ENCODE measurements around the gene SLC51A.
A peak's percentile ranks its signal among the peaks of the same experiment; 100 is the strongest.

SLC51A gene

DNA sequence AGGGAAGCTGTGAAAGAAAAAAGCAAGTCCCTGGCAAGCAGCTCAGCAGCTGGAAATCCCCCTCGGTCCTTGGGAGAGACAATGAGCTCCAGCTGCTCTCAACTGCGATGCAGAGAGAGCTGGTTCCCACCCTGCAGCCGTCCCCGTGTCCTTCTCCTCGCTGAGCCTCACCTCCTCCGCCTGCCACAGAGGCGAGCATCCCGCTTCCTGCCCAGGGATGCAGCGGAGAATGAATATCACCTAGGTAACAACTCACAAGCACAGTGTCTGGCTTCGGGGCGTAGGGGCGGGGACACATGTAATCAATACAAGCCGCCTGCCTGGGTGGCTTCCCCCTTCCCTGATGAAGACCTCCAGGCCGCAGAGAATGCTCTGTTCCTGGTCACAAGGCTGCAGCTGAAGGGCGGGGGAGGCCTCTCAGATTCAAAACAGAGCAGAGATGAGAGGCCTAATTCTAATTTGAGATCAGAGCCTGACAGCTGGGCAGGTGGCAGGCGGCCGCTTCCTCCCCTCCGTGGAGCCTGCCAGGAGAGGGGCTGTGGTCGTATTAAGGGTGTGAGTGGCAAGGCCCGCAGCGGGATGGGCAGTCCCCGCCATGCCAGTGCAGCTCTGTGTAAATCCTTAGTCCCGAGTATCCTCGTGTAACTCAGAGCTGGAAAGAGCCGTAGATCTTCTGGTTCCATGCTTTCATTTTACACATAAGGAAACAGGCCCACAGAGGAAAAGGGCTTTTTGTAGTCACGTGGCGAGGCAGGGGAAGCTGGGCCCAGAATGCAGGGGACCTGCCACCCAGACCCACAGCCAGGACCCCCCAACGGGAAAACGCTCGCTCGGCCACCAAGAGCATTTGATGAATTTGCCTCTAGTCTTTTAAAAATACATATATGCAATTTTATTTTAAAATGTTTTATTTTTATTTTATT lies 29.4 kb upstream of the SLC51A start:
- peaks cover 16% of the 10 kb centered on the region for H3K4me1 Mint-ChIP-seq
- H3K9me3 Mint-ChIP-seq, result no peaks in the 10 kb centered on the region
- no peak overlapping the region for H3K27ac Mint-ChIP-seq
- H3K4me3 Mint-ChIP-seq, result no peak overlapping the region
- H3K36me3 Mint-ChIP-seq, result no peaks in the 10 kb centered on the region
- H3K27me3 Mint-ChIP-seq, result no peaks in the 10 kb centered on the region

DNA sequence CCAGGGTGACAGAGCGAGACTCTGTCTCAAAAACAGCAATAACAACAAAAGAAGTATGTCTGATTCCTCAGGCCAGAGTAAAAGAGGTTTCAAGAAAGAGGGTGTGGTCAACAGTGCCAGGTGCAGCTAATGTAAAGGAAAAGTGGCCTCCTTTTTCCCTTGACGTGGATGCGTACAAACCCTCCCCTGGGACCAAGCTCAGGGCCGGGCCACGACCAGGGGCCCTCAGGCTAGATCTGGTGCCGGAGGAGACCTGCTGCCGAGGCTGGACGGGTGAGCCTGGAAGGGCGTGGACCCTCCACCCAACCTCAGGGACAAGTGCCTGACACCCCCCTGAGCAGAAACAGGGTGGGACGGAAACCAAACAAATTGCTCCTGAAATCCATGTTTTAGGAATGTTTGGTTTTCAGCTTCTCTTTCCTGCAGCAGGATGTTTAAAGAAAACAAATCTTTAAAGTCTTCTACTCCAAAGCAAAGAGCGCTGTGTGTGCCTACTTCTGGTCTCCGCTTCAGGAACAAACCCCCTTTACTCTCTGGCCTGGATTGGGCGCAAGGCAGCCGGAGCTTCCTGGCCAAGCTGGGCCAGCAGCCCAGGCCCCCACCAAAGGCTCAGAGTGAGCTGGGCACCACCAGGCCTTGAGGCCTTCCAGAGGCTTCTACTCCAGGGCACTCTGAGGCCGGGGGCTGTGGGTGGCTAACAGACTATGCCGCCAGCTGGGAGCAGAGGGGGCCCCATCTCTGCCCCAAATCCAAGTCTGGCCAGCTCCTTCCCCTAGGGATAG lies 26.6 kb upstream of the SLC51A start:
- Mint-ChIP-seq H3K9me3 (no peaks in the 10 kb centered on the region), H3K27ac (no peak overlapping the region), H3K27me3 (no peaks in the 10 kb centered on the region), H3K36me3 (no peaks in the 10 kb centered on the region), H3K4me3 (no peak overlapping the region), H3K4me1 (peaks cover 23% of the 10 kb centered on the region)

DNA sequence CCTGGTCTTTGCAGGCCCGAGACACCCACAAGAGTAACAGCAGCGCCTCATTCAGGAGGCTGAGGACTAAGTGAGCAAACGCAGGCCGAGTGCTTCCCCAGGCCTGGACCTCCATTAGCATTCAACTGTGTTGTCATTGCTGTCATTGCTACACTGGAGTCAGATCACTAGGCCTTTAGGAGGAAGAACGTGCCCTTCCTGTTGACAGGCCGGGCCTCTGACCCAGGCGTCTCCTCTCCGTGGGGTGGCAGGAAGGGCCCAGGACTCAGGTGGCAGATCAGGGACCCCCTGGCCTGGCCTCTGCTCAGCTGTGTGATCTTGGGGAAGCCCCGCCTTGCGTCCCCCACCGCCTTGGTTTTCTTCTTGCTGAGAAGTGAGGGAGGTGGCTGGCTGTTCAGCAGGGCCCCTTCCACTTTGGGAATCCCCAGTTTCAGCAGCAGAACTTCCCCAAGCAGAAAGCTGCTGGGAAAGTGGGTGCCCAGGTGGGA lies 24.3 kb upstream of the SLC51A start:
- Mint-ChIP-seq H3K4me1 (peaks cover 19% of the 10 kb centered on the region), H3K27me3 (no peaks in the 10 kb centered on the region), H3K36me3 (no peaks in the 10 kb centered on the region), H3K9me3 (no peaks in the 10 kb centered on the region), H3K4me3 (peak overlapping the region; percentile 11), H3K27ac (peak overlapping the region; percentile 51)

DNA sequence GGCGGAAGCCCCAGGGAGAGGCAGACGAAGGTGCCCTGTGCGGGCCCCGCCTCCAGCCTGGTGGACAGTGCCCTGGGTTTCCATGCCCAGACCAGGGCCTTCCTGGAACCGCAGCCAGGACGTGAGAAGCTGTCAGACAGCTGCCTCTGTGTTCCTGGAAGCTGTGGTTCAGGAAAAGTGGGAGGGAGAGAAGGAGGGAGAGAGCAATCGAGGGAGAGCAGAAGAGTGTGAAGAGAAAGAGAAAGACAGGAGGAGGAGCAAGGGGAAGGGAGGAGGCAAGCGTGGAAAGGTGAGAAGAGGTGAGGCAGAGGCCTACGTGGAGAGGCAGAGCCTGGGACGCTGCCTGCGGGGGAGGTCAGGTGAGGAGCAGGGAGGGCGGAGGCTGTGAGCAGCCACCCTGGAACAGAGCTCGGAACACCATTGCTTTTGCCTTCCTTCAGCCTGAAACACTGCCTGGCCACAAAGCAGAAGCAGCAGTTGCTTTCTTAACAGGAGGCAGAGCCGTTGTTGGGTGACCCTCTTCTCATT lies 23.7 kb upstream of the SLC51A start:
- H3K9me3 Mint-ChIP-seq, result no peaks in the 10 kb centered on the region
- H3K27ac Mint-ChIP-seq, result peak overlapping the region; percentile 43
- H3K4me1 Mint-ChIP-seq, result peaks cover 18% of the 10 kb centered on the region
- no peaks in the 10 kb centered on the region for H3K27me3 Mint-ChIP-seq
- H3K36me3 Mint-ChIP-seq, result no peaks in the 10 kb centered on the region
- H3K4me3 Mint-ChIP-seq, result peak overlapping the region; percentile 11

DNA sequence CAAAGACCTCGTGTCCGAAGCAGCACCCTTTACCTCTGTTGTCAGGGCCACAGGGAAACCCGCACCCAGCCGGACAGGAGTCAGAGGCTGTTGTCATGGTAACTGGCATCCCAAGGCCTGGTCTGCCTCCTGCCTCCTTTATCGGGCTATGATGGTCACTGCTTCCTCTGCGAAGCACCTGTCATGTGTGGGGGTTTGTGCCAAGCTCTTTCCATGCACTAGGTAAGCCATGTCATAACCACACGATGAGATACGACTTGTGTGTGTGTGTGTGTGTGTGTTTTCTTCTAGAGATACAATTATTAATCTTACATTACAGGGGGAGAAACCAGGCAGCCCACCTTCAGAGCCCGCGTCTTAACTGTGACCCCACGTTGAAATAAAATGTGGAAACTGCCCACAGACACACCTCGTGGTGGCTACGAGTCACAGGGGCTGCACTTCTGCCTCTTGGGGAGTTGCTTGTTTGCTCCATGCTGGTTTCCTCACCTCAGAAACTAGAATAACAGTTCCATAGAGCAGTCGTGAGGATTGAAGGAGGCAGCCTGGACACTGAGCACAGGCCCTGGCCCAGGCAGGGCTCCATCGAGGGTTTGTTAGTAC lies 23.1 kb upstream of the SLC51A start:
- peak overlapping the region; percentile 46 for H3K27ac Mint-ChIP-seq

DNA sequence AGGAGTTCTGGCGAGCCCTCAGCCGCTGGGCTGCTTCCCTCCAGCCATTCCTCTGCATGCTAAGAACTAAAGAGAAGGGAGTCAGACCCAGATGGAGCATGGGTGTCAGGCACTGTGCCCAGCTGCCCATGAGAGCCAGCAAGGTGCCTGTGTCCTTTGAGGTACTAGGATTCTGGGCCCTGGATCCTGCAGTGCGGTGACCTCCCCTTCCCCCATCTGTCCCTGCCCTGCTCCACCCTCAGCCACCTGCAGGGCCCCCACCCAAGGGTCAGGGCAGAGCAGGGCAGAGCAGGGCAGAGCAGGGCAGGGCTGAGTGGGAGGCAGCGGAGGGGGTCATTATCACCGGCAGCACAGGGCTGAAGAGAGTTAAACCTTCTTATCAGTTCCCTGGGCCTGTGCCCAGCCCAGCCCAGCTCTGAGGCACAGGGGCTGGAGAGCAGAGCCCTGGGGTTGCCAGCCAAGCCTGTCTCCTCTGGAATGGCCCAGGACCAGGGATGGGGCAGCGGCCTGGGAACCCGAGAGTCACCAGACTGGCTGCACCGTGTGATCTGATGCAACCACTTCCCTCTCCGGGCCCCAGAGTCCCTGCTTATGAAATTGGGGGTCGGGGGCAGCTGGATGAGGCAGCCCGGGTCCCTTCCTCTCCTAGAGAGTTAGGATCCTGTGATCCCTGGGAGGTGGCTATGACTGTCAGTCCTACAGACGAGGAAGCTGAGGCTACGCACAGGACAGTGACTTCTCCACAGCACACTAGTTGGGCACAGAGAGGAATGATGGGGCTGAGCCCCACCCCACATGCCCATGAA lies 22.4 kb upstream of the SLC51A start:
- Mint-ChIP-seq H3K4me3 (no peak overlapping the region), H3K4me1 (peaks cover 18% of the 10 kb centered on the region), H3K36me3 (no peaks in the 10 kb centered on the region), H3K27ac (peak overlapping the region; percentile 41), H3K9me3 (no peaks in the 10 kb centered on the region), H3K27me3 (no peaks in the 10 kb centered on the region)

More for the DNA sequence above, 23.1 kb upstream of the SLC51A start:
- Mint-ChIP-seq H3K9me3 (no peaks in the 10 kb centered on the region), H3K4me3 (no peak overlapping the region), H3K27me3 (no peaks in the 10 kb centered on the region), H3K4me1 (peaks cover 18% of the 10 kb centered on the region), H3K36me3 (no peaks in the 10 kb centered on the region)

DNA sequence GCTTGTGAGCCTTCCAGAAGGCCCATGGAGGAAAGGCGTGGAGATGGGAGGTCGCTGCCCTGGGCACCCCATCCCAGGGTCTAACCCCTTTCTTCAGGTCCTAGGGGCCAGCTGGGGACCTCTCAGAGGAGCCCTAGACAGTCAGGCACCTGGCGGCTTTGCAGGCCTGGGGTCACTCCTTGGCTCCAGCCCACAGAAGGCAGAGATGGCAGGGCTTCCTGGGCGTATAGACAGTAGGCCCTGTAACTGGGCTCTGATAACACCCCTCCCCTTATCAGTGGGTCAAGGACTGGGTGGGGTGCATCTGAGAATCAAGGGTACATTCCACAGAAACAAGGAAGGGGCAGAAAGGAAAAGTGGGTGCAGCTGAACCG lies 21.8 kb upstream of the SLC51A start:
- Mint-ChIP-seq H3K27me3 (no peaks in the 10 kb centered on the region), H3K4me3 (no peak overlapping the region), H3K4me1 (peaks cover 18% of the 10 kb centered on the region), H3K36me3 (no peaks in the 10 kb centered on the region), H3K9me3 (no peaks in the 10 kb centered on the region), H3K27ac (no peak overlapping the region)

DNA sequence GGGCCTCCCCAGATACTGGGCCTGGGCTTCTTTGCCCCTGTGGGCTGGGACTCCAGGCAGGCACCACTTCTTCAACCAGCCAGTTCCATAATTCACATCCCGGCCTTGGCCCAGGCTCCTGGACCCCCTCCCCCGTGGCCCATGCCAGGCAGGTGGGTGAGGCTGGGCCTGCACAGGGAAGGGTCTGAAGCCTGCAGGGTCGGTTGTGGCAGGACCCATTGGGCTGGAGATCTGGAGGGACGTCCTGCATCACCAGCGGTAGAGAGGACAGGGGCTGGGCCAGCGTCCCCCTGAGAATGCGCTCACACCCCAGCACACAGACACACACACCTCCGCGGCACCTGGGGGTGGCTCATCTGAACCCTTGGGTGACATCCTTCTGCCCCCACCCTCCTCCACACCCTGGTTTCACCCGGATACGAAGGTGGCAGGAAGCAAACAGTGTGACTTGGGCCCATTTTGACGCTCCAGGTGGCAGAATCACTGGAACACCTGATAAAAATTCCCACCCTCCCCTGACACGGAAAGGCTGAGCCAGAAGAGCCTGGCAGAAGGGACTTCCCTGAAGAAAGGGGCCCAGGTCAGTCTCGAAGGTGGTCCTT lies 20.6 kb upstream of the SLC51A start:
- Mint-ChIP-seq H3K27me3 (no peaks in the 10 kb centered on the region), H3K4me1 (peaks cover 18% of the 10 kb centered on the region), H3K36me3 (no peaks in the 10 kb centered on the region), H3K4me3 (no peak overlapping the region), H3K9me3 (no peaks in the 10 kb centered on the region), H3K27ac (no peak overlapping the region)

DNA sequence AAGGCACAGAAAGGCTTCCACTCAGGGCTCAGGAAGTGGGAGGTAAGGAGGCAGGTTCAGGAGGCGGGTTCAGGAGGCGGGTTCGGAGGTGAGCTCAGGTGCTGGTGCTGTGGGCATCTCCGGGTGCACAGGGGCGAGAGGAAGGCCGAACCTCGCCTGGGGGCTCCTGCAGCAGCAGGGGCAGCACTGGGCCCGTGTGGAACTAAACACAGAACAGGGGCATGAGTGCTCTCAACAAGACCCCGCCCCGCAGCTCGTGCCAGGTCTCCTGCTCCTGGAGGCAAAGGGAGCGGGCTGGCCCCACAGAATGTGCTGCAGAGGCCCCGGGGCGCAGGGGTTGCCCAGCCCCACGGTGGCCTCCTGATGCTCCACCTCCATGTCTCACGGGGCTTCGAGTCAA lies 18.8 kb upstream of the SLC51A start:
- H3K4me1 Mint-ChIP-seq, result peaks cover 11% of the 10 kb centered on the region
- H3K4me3 Mint-ChIP-seq, result no peak overlapping the region
- H3K36me3 Mint-ChIP-seq, result no peaks in the 10 kb centered on the region
- H3K27ac Mint-ChIP-seq, result no peak overlapping the region
- H3K27me3 Mint-ChIP-seq, result no peaks in the 10 kb centered on the region
- H3K9me3 Mint-ChIP-seq, result no peaks in the 10 kb centered on the region

DNA sequence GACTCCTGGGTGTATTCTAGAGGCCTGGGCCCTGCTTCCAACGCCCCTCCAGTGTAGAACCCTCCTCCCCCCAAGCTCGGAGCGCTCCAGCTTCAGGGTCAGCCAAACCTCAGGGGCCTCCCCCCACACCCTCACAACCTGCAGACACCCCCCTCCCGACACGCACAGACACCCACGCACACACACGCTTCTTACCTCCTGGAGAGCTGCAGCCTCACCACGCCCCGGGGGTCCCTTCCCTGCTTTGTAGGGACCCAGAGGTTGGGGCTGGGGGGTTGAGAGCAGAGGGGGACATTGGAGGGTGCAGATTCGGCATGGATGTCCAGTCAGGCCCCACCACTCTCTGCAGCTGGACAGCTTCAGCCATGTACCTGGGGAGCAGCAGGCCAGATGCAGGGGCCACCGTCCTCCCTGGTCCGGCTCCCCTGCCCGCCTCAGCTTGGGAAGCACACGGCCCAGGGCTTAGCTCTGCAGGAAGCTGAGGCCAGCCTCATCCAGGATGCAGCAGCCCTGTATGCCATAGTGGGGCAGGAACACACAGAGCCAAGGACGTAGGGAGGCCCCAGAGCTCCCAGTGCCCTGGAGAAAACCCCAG lies 18.2 kb upstream of the SLC51A start:
- H3K27me3 Mint-ChIP-seq, result no peaks in the 10 kb centered on the region
- peak overlapping the region; percentile 41 for H3K27ac Mint-ChIP-seq
- H3K4me1 Mint-ChIP-seq, result peaks cover 4% of the 10 kb centered on the region

DNA sequence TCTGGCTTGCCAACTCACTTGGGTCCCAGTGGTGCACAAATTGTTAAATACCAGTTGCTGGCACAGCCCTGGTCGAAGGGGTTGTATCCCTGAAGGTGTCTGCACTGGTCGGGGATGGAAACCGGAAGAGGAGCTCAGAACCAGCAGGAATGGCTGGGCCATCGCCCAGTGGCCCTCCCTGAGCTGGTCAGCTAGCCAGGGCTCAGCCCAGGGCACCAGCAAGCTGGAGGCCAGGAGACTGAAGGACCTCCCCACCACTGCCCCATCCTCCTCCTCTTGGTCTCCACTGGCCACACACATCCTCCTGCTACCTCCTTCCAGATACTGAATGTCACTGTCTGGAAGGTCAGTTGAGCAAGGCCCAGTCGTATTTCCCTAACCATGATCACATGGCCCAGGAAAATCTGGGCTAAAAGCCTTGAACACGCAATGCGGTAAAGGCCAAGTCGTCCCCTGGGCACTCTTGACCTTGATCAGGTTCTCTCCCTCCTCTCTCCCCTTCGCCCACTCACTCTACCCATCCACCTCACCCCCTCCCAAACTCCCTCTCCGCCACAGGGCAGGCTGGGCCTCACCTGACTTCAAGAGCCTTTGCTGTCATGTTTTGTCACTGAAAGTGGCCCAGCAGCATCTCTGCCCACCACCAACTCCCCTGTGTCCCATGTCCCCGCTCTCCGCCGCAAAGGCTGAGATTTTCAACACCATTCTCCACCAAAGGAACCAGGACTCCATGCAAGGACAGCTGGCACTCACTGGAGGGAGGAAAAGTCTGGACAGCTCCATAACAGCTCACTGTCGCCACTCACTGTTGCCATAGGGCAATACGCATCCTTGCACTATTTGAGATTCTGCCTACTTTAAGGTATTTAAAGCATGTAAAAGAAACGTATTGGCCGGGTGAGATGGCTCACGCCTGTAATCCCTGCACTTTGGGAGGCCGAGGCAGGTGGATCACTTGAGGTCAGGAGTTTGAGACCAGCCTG lies 17.3 kb upstream of the SLC51A start:
- no peaks in the 10 kb centered on the region for H3K36me3 Mint-ChIP-seq
- H3K4me1 Mint-ChIP-seq, result no peaks in the 10 kb centered on the region
- H3K9me3 Mint-ChIP-seq, result no peaks in the 10 kb centered on the region
- peak overlapping the region; percentile 70 for H3K27ac Mint-ChIP-seq
- no peak overlapping the region for H3K4me3 Mint-ChIP-seq
- H3K27me3 Mint-ChIP-seq, result no peaks in the 10 kb centered on the region

More for the DNA sequence above, 18.2 kb upstream of the SLC51A start:
- H3K36me3 Mint-ChIP-seq, result no peaks in the 10 kb centered on the region
- no peak overlapping the region for H3K4me3 Mint-ChIP-seq
- H3K9me3 Mint-ChIP-seq, result no peaks in the 10 kb centered on the region

DNA sequence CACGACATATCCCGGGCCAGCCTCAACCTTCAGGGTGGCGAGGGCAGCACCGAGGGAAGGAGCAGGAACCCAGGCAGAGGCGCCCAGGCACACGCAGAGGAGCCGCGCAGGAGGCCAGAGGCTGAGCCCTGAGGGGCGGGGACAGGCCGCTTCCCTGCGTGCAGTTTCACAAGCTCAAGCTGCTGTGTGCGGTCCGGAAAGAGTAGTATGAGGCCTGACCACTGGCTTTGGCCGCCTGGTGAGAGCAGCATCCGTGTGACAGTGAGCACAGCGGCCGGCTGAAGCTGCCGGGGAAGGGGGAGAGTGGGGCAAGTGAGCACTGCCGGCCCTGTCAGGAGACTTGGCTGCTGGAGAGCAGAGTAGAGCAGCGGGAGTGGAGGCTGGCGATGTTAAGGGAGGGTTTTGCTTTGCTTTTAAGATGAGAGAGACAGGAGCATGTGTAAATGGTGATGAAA lies 13.8 kb upstream of the SLC51A start:
- Mint-ChIP-seq H3K4me1 (peaks cover 3% of the 10 kb centered on the region), H3K36me3 (no peaks in the 10 kb centered on the region), H3K9me3 (no peaks in the 10 kb centered on the region), H3K4me3 (no peak overlapping the region), H3K27ac (no peak overlapping the region), H3K27me3 (no peaks in the 10 kb centered on the region)

DNA sequence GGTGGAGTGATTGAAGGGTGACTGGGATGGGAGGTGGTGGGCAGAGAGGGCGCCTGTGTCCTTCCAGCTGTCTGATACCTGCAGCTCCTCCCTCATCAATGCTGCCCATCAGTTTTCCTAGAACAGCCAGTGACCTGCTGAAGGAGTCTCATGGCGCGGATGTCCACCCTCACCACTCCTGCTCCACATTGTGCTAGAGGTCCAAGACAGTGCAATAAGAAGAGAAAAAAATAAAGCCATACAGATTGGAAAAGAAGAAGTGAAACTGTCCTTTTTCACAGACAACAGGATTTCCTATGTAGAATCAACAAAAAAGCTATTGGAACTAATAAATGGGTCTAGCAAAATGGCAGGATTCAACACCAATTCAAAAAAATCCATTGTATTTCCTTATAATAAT lies 12.5 kb upstream of the SLC51A start:
- no peak overlapping the region for H3K27ac Mint-ChIP-seq
- H3K27me3 Mint-ChIP-seq, result no peaks in the 10 kb centered on the region
- H3K36me3 Mint-ChIP-seq, result no peaks in the 10 kb centered on the region
- no peak overlapping the region for H3K4me3 Mint-ChIP-seq
- no peaks in the 10 kb centered on the region for H3K9me3 Mint-ChIP-seq
- H3K4me1 Mint-ChIP-seq, result peaks cover 3% of the 10 kb centered on the region

All from activated naive CD4-positive, alpha-beta T cell treated with anti-CD3 and anti-CD28 coated beads, Interleukin-2, amount 50 U/mL, for 24 hours (primary cell).